SK-MEL-5 (cell line): ENCODE measurements around the gene SERPINE1. TPM values are rescaled to one million over a fixed set of nuclear protein-coding genes. Genes with fewer than 3 reads are reported as not detected.
"Not testable (repeated sequence)": the region's sequence is repeated elsewhere in the genome, so short reads cannot be mapped to it uniquely, and the experiment has no call there.

Experiments used
- DNase-seq: peaks from one replicate; pipeline ENCODE4 v3.0.0-alpha.2; 2016; ENCODE audit warnings: low read depth, low spot score
- in situ Hi-C: cut with HindIII; loops from 2 replicates; pipeline ENCODE4 v1.10.0; 2016; ENCODE audit warnings: low sequenced_read_pairs, high pct_unique_total_duplicates, low pct_unique_long_range_greater_than_20kb
- total RNA-seq: library from RNA; depleted of rRNA; stranded (reverse); fragments of >200 nt; shearing (Covaris generic); gene quantifications from 2 replicates; pipeline ENCODE4 v1.2.3, GENCODE V29; 2014

The SERPINE1 gene
- total RNA-seq, 1 experiment from 2014 or later = not detected

DNA sequence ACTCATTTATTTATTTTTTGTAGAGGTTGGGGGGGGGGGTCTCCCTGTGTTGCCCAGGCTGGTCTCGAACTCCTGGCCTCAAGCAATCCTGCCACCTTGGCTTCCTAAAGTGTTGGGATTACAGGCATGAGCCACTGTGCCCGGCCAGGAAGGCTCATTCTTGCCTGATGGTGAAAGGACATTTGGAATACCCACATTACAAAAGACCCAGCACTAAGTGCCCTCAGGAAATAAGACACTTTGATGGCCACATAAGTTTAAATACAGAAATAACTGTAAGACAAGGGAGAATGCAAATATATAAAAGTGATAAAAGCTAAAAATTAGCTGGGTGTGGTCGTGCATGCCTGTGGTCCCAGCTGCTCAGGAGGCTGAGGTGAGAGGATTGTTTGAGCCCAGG is 8.0 kb upstream of the SERPINE1 start:
- DNase-seq = no peak
- in situ Hi-C loops = no loop called here

GRCh38 chr7:101119876-101120275 is 7.0 kb upstream of the SERPINE1 start:
- in situ Hi-C loops = no loop called here

GRCh38 chr7:101120315-101120714 is 6.6 kb upstream of the SERPINE1 start:
- no peak for DNase-seq
- in situ Hi-C loops = no loop called here

More at GRCh38 chr7:101119876-101120275, 7.0 kb upstream of the SERPINE1 start:
- no peak for DNase-seq

DNA sequence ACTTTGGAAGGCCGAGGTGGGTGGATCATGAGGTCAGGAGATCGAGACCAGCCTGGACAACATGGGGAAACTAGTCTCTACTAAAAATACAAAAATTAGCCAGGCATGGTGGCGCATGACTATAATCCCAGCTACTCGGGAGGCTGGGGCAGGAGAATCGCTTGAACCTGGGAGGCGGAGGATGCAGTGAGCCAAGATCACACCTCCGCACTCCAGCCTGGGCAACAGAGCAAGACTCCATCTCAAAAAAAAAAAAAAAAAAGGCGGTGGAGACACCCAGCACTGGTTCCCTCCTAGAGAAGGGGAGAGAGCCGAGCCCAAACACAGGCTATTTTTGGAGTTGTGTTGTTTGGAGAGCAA is 5.3 kb upstream of the SERPINE1 start:
- in situ Hi-C loops, DNase-seq: not testable (repeated sequence)

DNA sequence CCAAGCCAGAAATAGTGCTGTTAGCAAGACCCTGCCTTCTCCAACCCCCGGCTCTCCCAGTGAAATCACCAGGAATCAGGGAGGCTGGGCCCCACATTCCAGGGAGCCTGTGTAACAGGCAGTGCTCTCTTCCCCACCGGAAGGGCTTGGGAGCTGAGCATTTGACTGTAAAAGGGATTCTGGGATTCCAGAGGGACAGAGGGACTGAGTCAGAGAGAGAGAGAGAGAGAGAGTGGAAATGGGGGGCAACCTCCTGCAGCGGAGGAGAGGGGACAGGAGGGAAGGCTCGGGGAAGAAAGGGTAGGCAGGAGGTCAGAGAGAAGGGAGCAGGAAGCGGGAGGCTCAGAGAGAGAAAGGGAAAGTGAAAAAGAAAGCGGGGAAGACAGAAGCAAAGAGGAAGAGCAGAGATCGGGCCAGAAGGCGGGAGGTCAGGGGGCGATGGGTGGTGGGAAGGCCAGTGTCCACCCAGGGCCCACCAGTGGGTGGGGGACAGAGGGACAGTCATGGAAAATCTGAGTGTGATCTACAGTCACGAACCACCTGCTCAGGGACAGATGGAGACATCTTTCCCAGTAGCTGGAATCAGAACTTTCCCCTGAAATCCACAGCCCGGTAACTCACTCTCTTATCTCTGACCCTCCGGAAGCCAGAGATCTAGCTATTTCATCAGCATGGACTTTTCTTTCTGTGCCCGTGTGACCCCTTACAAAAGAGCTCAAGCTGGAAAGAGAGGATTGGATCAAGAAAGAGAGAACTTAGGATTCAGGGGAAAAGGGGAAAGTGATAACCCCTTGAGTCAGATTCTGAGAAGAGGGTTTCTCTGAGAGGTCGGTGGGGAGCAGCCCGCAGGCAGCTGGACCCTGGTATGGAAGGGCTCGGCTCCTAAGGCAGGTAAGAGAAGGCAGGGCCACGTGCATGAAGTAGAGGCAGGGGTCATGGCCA is 4.6 kb upstream of the SERPINE1 start:
- DNase-seq = no peak
- in situ Hi-C loops = no loop called here

- in situ Hi-C loops = no loop called here
- no peak for DNase-seq
Measured at GRCh38 chr7:101122933-101123702, 3.8 kb upstream of the SERPINE1 start.

DNA sequence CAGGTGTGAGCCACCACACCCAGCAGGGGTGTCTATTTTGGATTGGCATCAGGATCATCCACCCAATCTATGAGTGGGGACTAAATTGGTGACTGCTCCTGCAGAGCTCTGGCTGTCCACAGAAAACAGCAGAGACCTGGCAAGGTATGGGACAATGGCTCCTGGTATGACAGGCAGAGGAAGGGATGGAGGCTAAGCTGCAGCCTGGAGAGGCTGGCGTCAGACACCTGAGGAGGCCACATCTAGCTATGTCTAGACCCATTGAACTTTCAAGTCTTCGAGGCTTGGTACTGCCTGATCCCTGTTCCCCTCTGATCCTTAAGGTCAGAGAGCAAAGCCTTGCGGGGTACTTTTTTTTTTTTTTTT is 3.2 kb upstream of the SERPINE1 start:
- in situ Hi-C loops = no loop called here
- no peak for DNase-seq

GRCh38 chr7:101124376-101125056 is 2.4 kb upstream of the SERPINE1 start:
- peak; percentile 83 for DNase-seq
- in situ Hi-C loops = no loop called here

DNA sequence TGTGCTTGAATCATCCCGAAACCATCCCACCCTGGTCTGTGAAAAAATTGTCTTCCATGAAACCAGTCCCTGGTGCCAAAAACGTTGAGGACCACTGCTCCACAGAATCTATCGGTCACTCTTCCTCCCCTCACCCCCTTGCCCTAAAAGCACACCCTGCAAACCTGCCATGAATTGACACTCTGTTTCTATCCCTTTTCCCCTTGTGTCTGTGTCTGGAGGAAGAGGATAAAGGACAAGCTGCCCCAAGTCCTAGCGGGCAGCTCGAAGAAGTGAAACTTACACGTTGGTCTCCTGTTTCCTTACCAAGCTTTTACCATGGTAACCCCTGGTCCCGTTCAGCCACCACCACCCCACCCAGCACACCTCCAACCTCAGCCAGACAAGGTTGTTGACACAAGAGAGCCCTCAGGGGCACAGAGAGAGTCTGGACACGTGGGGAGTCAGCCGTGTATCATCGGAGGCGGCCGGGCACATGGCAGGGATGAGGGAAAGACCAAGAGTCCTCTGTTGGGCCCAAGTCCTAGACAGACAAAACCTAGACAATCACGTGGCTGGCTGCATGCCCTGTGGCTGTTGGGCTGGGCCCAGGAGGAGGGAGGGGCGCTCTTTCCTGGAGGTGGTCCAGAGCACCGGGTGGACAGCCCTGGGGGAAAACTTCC is 784 bp upstream of the SERPINE1 start:
- peak; percentile 47 for DNase-seq
- in situ Hi-C loops = no loop called here

GRCh38 chr7:101127460-101128039 is 646 bp downstream of the SERPINE1 start:
- in situ Hi-C loops = no loop called here
- no peak for DNase-seq

GRCh38 chr7:101128040-101128834 is 1.3 kb downstream of the SERPINE1 start:
- in situ Hi-C loops = no loop called here

GRCh38 chr7:101129603-101130117 is 2.8 kb downstream of the SERPINE1 start:
- in situ Hi-C loops = no loop called here

More at GRCh38 chr7:101128040-101128834, 1.3 kb downstream of the SERPINE1 start:
- DNase-seq = no peak

DNA sequence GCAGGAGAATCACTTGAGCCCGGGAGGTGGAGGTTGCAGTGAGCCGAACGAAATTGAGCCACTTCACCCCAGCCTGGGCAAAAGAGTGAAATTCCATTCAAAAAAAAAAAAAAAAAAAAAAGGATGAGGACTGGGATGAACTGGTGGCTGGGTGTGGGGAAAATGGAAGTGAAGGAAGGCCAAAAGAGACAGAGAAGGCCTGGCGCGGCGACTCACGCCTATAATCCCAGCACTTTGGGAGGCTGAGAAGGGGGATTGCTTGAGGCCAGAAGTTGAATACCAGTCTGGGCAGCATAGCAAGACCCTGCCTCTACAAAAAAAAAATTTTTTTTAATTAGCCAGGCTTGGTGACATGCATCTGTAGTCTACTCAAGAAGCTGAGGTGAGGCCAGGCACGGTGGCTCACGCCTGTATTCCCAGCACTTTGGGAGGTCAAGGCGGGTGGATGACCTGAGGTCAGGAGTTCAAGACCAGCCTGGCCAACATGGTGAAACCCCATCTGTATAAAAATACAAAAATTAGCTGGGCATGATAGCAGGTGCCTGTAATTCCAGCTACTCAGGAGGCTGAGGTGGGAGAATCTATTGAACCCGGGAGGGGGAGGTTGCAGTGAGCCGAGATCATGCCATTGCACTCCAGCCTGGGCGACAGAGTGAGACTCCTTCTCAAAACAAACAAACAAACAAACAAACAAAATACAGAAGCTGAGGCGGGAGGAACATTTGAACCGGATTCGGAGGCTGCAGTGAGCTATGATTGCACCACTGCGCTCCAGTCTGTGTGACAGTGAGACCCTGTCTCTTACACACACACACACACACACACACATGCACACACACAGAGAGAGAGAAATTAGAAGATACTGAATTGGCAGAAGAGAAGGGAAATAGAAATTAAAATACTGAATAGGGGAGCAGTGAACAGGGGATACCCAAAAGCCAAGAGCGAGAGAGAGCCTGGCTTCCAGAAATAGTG is 6.0 kb downstream of the SERPINE1 start:
- in situ Hi-C loops, DNase-seq: not testable (repeated sequence)

More at GRCh38 chr7:101129603-101130117, 2.8 kb downstream of the SERPINE1 start:
- no peak for DNase-seq

DNA sequence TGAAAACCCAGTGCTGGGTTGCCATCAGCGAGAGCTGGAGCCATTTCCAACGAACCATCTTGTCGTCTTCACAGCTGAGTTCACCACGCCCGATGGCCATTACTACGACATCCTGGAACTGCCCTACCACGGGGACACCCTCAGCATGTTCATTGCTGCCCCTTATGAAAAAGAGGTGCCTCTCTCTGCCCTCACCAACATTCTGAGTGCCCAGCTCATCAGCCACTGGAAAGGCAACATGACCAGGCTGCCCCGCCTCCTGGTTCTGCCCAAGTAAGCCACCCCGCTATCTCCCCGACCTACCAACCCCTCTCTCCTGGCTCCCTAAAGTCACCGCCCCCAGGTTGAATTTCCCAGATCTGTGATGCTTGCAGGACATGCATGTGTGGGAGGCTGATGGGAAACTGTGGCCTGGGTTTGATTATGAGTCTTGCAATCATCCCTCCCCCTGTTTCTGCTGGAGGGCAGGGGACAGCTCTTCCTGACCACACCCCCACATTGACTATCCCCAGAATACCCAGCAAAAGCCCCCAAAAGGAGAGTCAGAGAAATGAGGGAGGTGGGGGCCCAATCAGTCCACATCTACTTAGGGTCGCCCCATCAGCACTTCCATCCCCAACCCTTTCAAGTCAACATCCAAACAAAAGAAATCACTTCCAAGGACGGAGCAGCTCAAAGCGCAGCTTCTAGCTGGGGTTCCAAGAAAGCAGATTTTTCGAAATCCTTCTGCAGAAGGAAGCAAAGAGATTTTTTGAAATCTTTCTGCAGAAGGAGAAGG is 6.9 kb downstream of the SERPINE1 start:
- in situ Hi-C loops = no loop called here
- DNase-seq = no peak
